DOHH2 (cell line): ENCODE measurements around the gene ERFL.

Experiments used
- EZH2phosphoT487 ChIP-seq: fragments of 200-600 bp; sonication (generic); IDR thresholded peaks from 2 replicates; pipeline ENCODE4 v1.6.1; 2017; ENCODE audit warnings: borderline replicate concordance, mild to moderate bottlenecking, antibody characterized with exemption, low read length, moderate library complexity, mixed read lengths
- TF ChIP-seq, protein P1 (sequence below): fragments of 200-600 bp; sonication (generic); IDR thresholded peaks from one replicate; pipeline ENCODE4 v1.5.1; 2014; ENCODE audit warnings: antibody characterized with exemption, mild to moderate bottlenecking, low read depth, low read length; ENCODE audit not compliant: poor library complexity, severe bottlenecking

- TF ChIP-seq, protein P1, sequence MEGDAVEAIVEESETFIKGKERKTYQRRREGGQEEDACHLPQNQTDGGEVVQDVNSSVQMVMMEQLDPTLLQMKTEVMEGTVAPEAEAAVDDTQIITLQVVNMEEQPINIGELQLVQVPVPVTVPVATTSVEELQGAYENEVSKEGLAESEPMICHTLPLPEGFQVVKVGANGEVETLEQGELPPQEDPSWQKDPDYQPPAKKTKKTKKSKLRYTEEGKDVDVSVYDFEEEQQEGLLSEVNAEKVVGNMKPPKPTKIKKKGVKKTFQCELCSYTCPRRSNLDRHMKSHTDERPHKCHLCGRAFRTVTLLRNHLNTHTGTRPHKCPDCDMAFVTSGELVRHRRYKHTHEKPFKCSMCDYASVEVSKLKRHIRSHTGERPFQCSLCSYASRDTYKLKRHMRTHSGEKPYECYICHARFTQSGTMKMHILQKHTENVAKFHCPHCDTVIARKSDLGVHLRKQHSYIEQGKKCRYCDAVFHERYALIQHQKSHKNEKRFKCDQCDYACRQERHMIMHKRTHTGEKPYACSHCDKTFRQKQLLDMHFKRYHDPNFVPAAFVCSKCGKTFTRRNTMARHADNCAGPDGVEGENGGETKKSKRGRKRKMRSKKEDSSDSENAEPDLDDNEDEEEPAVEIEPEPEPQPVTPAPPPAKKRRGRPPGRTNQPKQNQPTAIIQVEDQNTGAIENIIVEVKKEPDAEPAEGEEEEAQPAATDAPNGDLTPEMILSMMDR, result no peak
- TF ChIP-seq EZH2phosphoT487, result no peak
Observed at GRCh38 chr19:41941410-41942202, 13.4 kb upstream of the ERFL start.
